Adipose tissue (tissue), 3 donors: ENCODE results near the gene PHRF1. TPM values are rescaled to one million over a fixed set of nuclear protein-coding genes. Genes with fewer than 3 reads are reported as not detected.
A peak's percentile ranks its signal among the peaks of the same experiment; 100 is the strongest.

Experiments
- H3K27ac ChIP-seq: one replicate; pipeline ENCODE4 v1.5.1; 2013; ENCODE audit warnings: low read depth, low read length
- WGBS, 3 donors: extraction: QIAGEN DNeasy Blood & Tissue Kit; methylation state at CpG; one replicate each; pipeline ENCODE4 v1.1.7; 2013; 5-methylcytosine and 5-hydroxymethylcytosine counted together
- polyA plus RNA-seq, 3 donors: library from polyadenylated mRNA; stranded (reverse); fragments of 200-250 nt; gene quantifications; one replicate each; pipeline ENCODE4 v1.2.3, GENCODE V29; 2013
- donor health status: healthy with polysubstance abuse.
- donor health status: Bipolar disorder and iron deficiency.
- donor health status: healthy.

PHRF1 gene
- polyA plus RNA-seq, 3 donors, result 8.9 to 19.8 (median 16.0) TPM

- H3K27ac ChIP-seq, result no peak overlapping the region
- 86 to 96% (median 93%) methylated on average over 35 of the region's 35 CpGs for WGBS, 3 donors
These were observed 30.9 kb downstream of the PHRF1 start for GRCh38 chr11:607020-607780.

- no peak overlapping the region for H3K27ac ChIP-seq
- 85 to 90% (median 86%) methylated on average over 41 to 45 of the region's 45 CpGs for WGBS, 3 donors
These were observed 31.8 kb downstream of the PHRF1 start for GRCh38 chr11:607971-608659.

GRCh38 chr11:608791-609251 is 32.6 kb downstream of the PHRF1 start:
- H3K27ac ChIP-seq, result no peak overlapping the region
- WGBS, 3 donors, result 62 to 89% (median 74%) methylated on average over 26 to 28 of the region's 28 CpGs

- no peak overlapping the region for H3K27ac ChIP-seq
- WGBS, 3 donors, result 92 to 95% (median 94%) methylated on average over 23 to 28 of the region's 28 CpGs
These were observed 33.1 kb downstream of the PHRF1 start for GRCh38 chr11:609341-609811.

GRCh38 chr11:610146-610801 is 34.0 kb downstream of the PHRF1 start:
- 92 to 97% (median 94%) methylated on average over 18 of the region's 18 CpGs for WGBS, 3 donors
- H3K27ac ChIP-seq, result no peak overlapping the region

- no peak overlapping the region for H3K27ac ChIP-seq
- 84 to 90% (median 88%) methylated on average over 47 to 49 of the region's 49 CpGs for WGBS, 3 donors
These were observed 35.0 kb downstream of the PHRF1 start for GRCh38 chr11:611001-611996.

GRCh38 chr11:612201-612960 is 36.1 kb downstream of the PHRF1 start:
- WGBS, 3 donors, result 74 to 81% (median 77%) methylated on average over 22 to 27 of the region's 27 CpGs

GRCh38 chr11:612961-613300 is 36.7 kb downstream of the PHRF1 start:
- WGBS, 3 donors, result 94 to 98% (median 95%) methylated on average over 10 of the region's 10 CpGs
- no peak overlapping the region for H3K27ac ChIP-seq

More at GRCh38 chr11:612201-612960, 36.1 kb downstream of the PHRF1 start:
- no peak overlapping the region for H3K27ac ChIP-seq

GRCh38 chr11:613369-613968 is 37.2 kb downstream of the PHRF1 start:
- WGBS, 3 donors, result 66 to 79% (median 73%) methylated on average over 31 to 36 of the region's 36 CpGs
- H3K27ac ChIP-seq, result no peak overlapping the region

GRCh38 chr11:614021-614622 is 37.9 kb downstream of the PHRF1 start:
- no peak overlapping the region for H3K27ac ChIP-seq
- 71 to 80% (median 71%) methylated on average over 10 to 14 of the region's 14 CpGs for WGBS, 3 donors

GRCh38 chr11:614623-615503 is 38.6 kb downstream of the PHRF1 start:
- WGBS, 3 donors, result 29 to 62% (median 54%) methylated on average over 60 to 68 of the region's 68 CpGs
- H3K27ac ChIP-seq, result peak overlapping the region; percentile 88

- H3K27ac ChIP-seq, result peak within 1 kb of the TSS; percentile 88
- 3 to 6% (median 4%) methylated on average over 58 to 66 of the region's 66 CpGs for WGBS, 3 donors
These were observed 39.4 kb downstream of the PHRF1 start, which contains the start of gene IRF7 for GRCh38 chr11:615504-616319. Gene IRF7 (minus strand): TSS chr11:615950. CDS start chr11:615364, 586 bp downstream.

GRCh38 chr11:616320-617198 is 40.3 kb downstream of the PHRF1 start:
- WGBS, 3 donors, result 66 to 85% (median 72%) methylated on average over 36 to 39 of the region's 39 CpGs
- no peak overlapping the region for H3K27ac ChIP-seq
